Measurements from ENCODE around the gene AFTPH. TPM values are rescaled to one million over a fixed set of nuclear protein-coding genes. Genes with fewer than 3 reads are reported as not detected.

Gene AFTPH
- total RNA-seq, 1 experiment from 2014 or later = 13.5 TPM

GRCh38 chr2:64599469-64599868 lies 75.3 kb downstream of the AFTPH start:
- no CpG with 5 or more reads among the region's 3 CpGs for WGBS (ENCODE audit: extremely low coverage, insufficient read length, low lambda C conversion rate)
- no peak for TF ChIP-seq CTCF (conservative IDR thresholded peaks at IDR 0.05)
- H4K5ac ChIP-seq (ENCODE audit: insufficient read length, low read depth, low read length) = no peak overlapping the region
- no peak overlapping the region for H3K4ac ChIP-seq (ENCODE audit: low read depth, low read length)
- H3K9me3 ChIP-seq (ENCODE audit: control insufficient read depth, low read depth, low read length) = no peaks in the 10 kb centered on the region
- H4K91ac ChIP-seq (ENCODE audit: insufficient read length, low read depth, low read length) = no peak overlapping the region
- H2BK15ac ChIP-seq (ENCODE audit: low read depth, low read length) = no peak overlapping the region
- no peaks in the 10 kb centered on the region for H4K20me1 ChIP-seq (ENCODE audit: control insufficient read depth, insufficient read depth, insufficient read length)
- H2BK120ac ChIP-seq (ENCODE audit: low read depth, low read length, poor library complexity, severe bottlenecking) = no peak overlapping the region
- H3K27ac ChIP-seq (ENCODE audit: insufficient read length, low read depth, low read length) = no peak overlapping the region
- H3K4me1 Mint-ChIP-seq = peaks cover 0 to 7% of the 10 kb centered on the region in 2 experiments; a peak in 2 of 4 replicates
- H3K27me3 Mint-ChIP-seq (ENCODE audit: low read depth) = peaks cover 6% of the 10 kb centered on the region
- H3K79me2 ChIP-seq (ENCODE audit: insufficient read depth, low read length) = no peaks in the 10 kb centered on the region
- no peak for DNase-seq
- H3K18ac ChIP-seq (ENCODE audit: insufficient read length, low read depth, low read length) = no peak overlapping the region
- H3K23me2 ChIP-seq (ENCODE audit: insufficient read length, low read depth, low read length, poor library complexity, severe bottlenecking) = no peaks in the 10 kb centered on the region
- no peak overlapping the region for H2BK5ac ChIP-seq (ENCODE audit: insufficient read length, low read length)
- H2BK12ac ChIP-seq (ENCODE audit: insufficient read length, low read depth, low read length) = no peak overlapping the region
- H2AFZ ChIP-seq (ENCODE audit: low read length) = no peak overlapping the region
- H3K14ac ChIP-seq (ENCODE audit: insufficient read depth, low read length) = no peak overlapping the region
- no peak overlapping the region for H4K8ac ChIP-seq (replicated peaks; ENCODE audit: insufficient read length, low read depth, low read length)
- no peaks in the 10 kb centered on the region for H3K27me3 ChIP-seq (ENCODE audit: insufficient read depth, low read length)
- peaks cover 4 to 5% of the 10 kb centered on the region in 2 experiments; a peak in 4 of 5 replicates for H3K9me3 Mint-ChIP-seq
- H3K4me2 ChIP-seq (ENCODE audit: insufficient read depth, insufficient read length, low read length) = no peak overlapping the region
- H3K79me1 ChIP-seq (ENCODE audit: insufficient read depth, low read depth, low read length, poor library complexity, severe bottlenecking) = no peaks in the 10 kb centered on the region
- no peak overlapping the region for H3K4me3 Mint-ChIP-seq
- H3K9ac ChIP-seq (ENCODE audit: extremely low read depth, insufficient read length, low read length) = no peak overlapping the region
- no peak overlapping the region for H2AK5ac ChIP-seq (ENCODE audit: insufficient read length, low read length)
- H3K4me1 ChIP-seq (ENCODE audit: insufficient read depth, low read length) = no peaks in the 10 kb centered on the region
- no peak overlapping the region for H3K27ac Mint-ChIP-seq
- H3K36me3 Mint-ChIP-seq (ENCODE audit: insufficient read depth in 1 of 3, low read depth in 3 of 3) = peaks cover 4 to 10% (median 4%) of the 10 kb centered on the region in 3 experiments; a peak in 4 of 7 replicates
- H3K56ac ChIP-seq (ENCODE audit: insufficient read length, low read depth, low read length) = no peak overlapping the region
- H2BK20ac ChIP-seq (ENCODE audit: low read depth, low read length, poor library complexity, severe bottlenecking) = no peak overlapping the region
- no peak overlapping the region for H3K23ac ChIP-seq (ENCODE audit: insufficient read length, low read depth, low read length)
- no peak overlapping the region for H3T11ph ChIP-seq (ENCODE audit: low read length)

All from H9 (cell line).